GM18907 (cell line): Measurements from ENCODE around the gene CATSPER4.

ENCODE experiments used
- ATAC-seq: cut with Tn5 transposase; IDR thresholded peaks from one replicate; pipeline ENCODE4 v1.9.1; 2021; ENCODE audit warnings: mild to moderate bottlenecking, moderate library complexity; ENCODE audit not compliant: unreplicated experiment

Gene CATSPER4

DNA sequence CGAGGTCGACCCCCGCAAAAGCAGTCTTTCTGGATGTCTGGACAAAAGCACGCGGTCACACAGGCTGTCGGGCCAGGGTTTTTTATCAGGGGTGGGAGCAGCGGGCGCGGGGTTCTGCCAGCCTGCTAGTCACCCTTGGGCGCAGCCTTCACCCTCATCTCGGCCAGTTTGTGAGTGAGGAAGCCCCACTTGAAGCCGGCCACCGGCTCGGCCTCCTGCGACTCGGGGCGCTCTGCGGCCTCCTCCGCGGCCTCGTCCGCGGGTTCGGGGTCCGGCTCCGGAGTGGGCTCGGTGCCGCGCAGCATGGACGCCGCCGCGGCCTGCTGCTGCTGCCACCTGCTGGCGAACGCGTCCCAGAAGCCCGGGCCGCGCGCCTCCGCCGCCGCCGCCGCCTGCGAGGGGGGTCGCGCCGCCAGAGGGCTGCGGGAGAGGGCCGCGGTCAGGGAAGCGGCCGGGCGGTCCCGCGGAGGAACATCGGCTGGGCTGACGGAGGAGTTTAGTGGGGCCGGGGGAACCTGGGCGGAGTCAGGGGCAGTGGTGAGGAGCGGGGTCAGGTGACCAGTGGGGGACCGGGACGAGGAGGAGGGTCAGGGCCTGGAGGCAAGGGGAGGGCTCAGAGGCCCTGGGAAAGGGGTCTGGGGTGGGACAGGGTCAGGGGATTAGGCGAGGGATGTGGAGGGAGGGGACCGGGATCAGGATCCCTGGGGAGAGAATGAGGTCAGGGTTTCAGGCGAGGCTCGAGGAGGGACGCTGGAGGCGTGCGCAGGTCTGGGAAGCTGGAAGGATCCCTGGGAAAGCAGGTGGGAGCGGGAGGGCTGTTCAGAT lies 26.2 kb upstream of the CATSPER4 start:
- no peak for ATAC-seq

- no peak for ATAC-seq
Measured at GRCh38 chr1:26164861-26165842, 25.2 kb upstream of the CATSPER4 start.

DNA sequence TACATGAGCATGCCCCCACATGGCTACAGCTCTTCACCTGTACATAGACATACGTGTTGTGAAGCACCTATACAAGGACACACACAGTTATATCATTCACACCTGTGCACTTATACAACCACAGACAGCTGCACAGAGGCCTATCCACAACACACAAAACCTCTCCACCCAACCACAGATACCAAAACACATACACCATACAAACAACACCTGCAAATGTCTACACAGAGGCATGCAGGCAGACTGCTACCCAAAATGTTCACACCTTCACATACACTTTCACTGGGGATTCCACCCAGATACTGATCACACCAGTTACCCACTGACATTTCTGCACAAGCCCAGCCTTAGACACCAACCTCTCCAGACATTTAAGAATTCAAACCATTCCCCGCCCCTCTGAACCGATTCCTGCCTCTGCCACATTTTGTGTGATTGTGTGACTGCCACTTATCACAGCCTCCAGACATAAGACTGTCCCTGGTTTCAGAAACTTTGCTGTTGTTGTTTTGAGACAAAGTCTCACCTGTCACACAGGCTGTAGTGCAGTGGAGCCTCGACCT lies 23.6 kb upstream of the CATSPER4 start:
- ATAC-seq = no peak

GRCh38 chr1:26168410-26169197 lies 21.8 kb upstream of the CATSPER4 start, which contains the start of gene C1orf232:
Gene C1orf232, minus strand, starts transcription at chr1:26168963. Its CDS starts 464 bp downstream, at chr1:26168499.
- ATAC-seq = no peak

DNA sequence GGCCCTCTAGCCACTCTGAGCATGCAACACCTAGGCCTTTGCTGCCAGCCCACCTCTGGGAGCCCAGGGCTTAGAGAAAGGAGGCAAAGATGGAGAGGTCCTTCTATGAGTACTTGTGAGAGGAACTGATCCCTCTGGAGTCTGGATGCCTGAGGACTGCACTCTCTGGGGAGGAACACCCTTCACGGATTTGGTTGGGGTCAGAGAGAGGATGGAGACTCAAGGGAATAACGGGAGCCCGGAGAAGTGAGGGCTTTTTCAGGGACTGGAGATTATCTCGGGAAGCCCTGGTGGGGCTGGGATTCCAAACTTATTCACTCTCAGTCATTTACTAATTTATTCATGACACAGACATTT lies 21.2 kb upstream of the CATSPER4 start:
- ATAC-seq = no peak

DNA sequence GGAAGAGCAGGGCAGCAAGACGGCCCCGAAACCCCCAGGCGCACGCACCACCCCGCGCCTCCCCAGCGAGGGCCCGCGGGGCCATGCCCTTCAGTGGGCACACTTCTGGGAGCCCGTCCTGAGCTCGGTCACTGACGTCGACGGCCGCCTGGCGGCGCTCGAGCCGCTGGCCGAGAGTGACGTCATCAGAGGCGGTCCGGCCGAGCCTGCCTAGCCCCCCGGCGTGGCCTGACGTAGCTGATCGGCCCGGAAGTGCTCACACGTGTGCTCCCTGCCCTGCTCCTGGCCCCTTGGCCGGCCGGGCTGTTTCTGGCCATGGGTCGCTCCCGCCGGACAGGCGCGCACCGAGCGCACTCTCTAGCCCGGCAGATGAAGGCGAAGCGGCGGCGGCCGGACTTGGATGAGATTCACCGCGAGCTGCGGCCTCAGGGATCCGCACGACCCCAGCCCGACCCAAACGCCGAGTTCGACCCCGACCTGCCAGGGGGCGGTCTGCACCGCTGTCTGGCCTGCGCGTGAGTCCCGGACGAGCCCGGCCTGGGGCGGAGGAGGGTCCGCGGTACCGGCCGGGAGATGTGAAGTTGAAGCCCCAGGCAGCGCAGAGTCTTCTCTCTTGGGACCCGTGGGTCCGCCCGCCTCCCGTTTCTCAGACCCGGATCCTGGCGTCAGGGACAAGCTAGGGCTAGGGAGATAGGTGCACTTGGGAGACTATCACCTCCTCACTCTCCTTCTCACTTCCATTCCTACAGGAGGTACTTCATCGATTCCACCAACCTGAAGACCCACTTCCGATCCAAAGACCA lies 20.5 kb upstream of the CATSPER4 start, which contains the start of gene ZNF593:
Gene ZNF593, plus strand, starts transcription at position 240 of the 803 bp plus-strand sequence. Its CDS starts 76 bp downstream, at position 316.
- ATAC-seq = peak; percentile 94

GRCh38 chr1:26170472-26170821 lies 20.0 kb upstream of the CATSPER4 start:
- ATAC-seq = no peak

DNA sequence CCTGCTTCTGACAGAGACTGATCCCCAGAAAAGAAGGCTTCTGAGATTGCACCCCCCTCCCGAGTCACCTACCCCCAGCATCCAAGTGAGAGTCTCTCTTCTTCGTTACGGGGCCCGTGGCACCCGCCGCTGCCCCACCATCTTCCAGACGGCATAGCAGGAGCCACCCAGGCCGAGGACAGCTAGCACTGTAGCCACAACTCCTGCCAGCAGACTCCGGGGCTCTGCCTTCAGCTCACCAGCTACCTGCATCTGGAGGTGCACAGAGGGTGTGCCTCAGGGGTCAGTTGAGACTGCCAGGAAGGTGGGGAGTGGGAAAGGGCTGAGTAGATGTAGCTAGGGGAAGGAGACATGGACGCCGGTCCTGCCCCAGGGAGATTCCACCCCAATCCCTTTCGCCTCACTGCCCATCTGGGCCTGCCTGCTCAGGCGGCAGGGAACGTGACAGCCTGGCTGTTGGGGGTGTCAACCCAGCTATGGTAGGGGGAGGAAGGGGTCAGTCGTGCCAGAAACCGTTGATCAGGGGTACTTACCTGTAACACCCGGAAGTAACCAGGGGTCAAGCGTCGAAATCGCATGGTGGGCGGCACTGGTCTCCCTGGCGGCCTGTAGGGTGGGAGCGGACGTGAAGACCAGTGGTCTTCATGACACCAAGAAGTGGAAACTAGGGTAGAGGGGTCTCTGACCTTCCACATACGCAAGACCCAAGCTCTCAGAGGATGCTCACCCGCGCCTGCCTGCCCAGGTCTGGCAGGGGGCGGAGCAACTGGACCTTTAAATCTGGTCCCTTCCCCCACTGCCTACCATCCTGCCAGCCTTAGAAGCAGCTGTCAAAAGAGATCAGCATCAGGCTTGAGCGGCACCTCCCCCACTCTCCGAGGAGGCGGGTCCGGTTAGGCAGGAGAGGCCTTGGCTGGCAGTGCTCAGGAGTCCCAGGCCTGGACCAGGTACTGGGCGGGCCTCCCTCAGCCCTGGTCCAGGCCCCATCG lies 19.0 kb upstream of the CATSPER4 start, which contains the start of gene ZNF593OS:
Gene ZNF593OS, minus strand, starts transcription at position 749 of the 989 bp plus-strand sequence. Its CDS starts 171 bp downstream, at position 578.
- no peak for ATAC-seq

DNA sequence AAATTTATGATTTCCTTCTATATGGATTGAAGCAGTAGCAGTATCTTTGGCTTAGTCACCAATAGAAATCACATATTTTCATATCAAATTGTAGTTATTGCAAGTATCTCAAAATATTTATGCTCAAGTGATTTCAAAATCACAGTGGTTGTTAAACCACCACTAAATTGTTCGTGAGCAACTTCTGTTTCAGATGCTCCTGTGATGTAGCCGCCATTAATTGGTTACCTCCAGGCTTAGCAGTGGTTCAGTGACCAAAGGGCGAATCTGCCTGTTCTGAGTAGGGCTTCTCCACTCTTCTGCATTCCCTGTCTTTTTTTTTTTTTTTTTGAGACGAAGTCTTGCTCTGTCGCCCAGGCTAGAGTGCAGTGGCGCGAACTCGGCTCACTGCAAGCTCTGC lies 15.1 kb upstream of the CATSPER4 start:
- ATAC-seq = no peak

DNA sequence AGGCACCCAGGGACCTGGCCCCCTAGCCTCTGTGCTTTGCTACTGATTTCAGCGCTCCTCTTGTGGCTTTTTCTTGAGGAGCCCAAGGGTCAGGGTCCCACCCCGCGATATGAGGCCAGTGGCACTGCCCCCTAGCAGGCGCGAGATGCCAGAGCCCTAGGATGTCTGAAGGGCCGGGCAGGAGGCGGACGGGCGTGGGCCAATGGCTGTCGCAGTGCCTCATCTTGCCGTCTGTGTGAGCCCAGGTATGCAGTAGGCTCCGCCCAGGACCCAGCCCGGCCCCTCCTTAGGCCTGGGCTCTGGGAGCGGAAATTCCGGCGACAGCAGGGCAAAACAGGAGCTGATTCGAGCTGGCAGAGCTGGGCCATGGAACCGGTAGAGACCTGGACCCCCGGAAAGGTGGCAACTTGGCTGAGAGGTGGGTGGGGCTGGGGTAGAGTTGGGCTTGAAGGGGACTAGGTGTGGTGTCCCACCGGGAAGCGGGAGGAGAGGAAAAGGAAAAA lies 13.2 kb upstream of the CATSPER4 start, which contains the start of gene CNKSR1:
Gene CNKSR1, plus strand, starts transcription at position 310 of the 503 bp plus-strand sequence. Its CDS starts 57 bp downstream, at position 367.
- ATAC-seq = no peak

- no peak for ATAC-seq
Measured at GRCh38 chr1:26180010-26180506, 10.3 kb upstream of the CATSPER4 start.

DNA sequence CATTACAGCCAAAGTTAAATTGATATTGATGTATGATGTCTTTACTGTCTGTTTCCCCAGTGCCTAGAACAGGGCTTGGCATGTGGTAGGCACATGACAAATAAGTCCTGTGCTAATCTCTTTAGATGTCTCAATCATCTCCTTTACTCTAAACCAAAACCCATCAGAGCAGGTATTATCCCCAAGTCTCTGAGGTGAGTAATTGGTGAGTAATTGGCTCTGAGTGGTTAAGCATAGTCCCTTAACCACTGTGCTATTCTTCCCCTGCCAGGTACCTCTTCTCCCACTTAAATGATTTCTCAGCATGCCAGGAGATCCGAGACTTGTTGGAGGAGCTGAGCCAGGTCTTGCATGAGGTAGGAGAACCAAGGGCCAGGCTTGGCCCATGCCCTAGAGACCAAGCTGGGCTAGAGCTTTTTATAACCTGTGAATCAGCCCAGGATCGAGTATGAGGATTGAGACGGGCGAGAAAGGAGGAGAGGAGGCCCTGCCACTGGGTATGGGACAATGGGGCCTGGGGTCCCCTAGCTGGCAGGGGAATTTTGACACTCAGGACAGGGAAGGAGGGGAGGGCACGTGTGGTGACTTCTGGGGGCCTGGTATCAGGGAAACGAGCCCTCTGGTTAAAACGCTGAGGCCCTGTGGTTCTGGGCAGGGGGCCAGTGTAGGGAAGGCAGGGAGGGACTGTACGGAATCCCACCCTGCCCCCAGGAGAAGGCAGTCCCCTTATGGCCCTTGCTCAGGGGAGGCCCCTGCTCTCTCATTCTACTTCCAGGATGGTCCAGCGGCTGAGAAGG lies 8.6 kb upstream of the CATSPER4 start:
- ATAC-seq = no peak

DNA sequence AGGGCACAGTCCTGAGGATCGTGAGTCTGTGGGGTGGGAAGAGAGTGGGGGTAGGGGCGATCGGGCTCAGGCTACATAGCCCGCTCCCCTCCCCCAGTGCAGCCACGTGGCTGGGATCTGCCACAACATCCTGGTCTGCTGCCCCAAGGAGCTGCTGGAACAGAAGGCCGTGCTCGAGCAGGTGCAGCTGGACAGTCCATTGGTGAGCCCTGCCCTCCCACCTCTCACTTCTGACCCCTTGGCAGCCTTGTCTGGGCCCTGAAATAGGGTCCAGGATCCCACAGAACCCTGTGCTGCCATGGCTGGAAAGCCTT lies 8.1 kb upstream of the CATSPER4 start:
- no peak for ATAC-seq

DNA sequence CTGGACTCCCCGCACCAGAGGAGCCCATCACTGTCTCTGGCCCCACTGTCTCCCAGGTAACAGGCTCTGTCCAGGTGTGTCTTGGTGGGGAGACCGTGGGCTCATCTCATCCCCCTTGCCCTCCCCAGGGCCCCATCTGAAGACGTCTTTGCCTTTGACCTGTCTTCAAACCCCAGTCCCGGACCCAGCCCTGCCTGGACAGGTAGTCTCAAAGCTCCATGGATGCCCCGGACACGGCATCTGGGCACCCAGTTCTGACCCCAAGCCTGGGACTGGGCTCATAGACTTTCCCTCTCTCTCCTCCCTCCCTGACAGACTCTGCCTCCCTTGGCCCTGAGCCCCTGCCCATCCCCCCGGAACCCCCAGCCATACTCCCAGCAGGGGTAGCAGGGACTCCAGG lies 6.3 kb upstream of the CATSPER4 start:
- ATAC-seq = no peak

- ATAC-seq = no peak
Measured at GRCh38 chr1:26184883-26185282, 5.5 kb upstream of the CATSPER4 start.

- no peak for ATAC-seq
Measured at GRCh38 chr1:26187882-26188281, 2.5 kb upstream of the CATSPER4 start.

GRCh38 chr1:26188477-26188876 lies 1.9 kb upstream of the CATSPER4 start:
- no peak for ATAC-seq
